Astrocyte (in vitro differentiated cells and primary cell): Measurements from ENCODE around the gene PSMD1.
A peak's percentile ranks its signal among the peaks of the same experiment; 100 is the strongest.

Experiments
- EZH2 ChIP-seq: IDR thresholded peaks from 2 replicates; pipeline ENCODE4 v1.6.1; 2012; ENCODE audit warnings: mild to moderate bottlenecking, low read length, inconsistent platforms; ENCODE audit not compliant: insufficient read depth
- TF ChIP-seq, protein P1 (sequence below): IDR thresholded peaks from 2 replicates; pipeline ENCODE4 v1.5.1; 2011; ENCODE audit warnings: low read depth, mild to moderate bottlenecking, inconsistent platforms, low read length, moderate library complexity; ENCODE audit not compliant: insufficient read depth

DNA sequence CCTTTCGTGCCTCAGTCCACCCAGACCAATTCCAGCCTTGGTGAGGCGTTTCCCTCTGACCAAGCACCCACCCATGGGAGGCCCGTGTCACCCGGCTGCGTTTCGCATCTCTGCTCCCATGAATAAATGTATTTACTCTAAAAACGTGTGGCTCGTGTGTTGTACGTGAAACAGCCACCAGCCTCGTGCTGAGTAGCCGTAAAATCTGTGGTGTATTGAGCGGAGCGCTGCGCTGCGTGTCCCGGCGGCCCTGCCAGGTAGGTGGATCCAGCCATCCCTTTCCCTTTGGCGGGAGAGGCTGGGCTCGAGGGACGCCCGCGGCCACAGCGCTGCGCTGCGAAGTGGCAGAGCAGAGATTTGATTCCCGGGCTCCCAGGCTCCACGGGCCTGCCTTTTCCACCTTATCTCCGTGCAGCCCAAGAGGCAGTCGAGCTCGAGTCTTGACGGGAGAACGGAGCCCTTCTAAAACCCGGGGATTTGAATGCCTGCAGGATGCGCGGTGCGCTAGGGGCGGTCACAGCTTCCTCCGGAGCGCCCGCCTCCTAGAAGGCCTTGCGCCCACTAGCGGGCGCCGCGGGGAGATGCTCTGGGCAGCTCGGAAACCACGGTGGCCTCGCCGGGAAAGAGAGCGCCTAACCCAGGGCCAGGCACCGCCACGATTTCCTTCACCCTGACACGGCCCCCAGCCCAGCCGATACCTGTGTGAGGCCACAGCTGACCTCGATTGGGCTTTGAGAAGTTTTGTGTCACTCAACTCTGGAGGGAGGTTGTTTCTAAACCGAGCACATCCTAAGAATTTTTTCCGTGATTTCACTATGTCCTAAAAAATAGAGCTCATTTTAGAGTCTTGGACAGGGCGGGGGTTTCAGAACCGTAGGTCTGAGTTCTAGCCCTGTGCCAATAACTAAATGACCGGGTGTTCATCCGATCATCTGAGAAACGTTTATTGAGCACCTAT, 3.9 kb upstream of the PSMD1 start:
- TF ChIP-seq, protein P1, sequence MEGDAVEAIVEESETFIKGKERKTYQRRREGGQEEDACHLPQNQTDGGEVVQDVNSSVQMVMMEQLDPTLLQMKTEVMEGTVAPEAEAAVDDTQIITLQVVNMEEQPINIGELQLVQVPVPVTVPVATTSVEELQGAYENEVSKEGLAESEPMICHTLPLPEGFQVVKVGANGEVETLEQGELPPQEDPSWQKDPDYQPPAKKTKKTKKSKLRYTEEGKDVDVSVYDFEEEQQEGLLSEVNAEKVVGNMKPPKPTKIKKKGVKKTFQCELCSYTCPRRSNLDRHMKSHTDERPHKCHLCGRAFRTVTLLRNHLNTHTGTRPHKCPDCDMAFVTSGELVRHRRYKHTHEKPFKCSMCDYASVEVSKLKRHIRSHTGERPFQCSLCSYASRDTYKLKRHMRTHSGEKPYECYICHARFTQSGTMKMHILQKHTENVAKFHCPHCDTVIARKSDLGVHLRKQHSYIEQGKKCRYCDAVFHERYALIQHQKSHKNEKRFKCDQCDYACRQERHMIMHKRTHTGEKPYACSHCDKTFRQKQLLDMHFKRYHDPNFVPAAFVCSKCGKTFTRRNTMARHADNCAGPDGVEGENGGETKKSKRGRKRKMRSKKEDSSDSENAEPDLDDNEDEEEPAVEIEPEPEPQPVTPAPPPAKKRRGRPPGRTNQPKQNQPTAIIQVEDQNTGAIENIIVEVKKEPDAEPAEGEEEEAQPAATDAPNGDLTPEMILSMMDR: peak; percentile 60
- TF ChIP-seq EZH2: no peak
